BJ (cell line): Measurements from ENCODE around the gene TMEM161A. TPM values are rescaled to one million over a fixed set of nuclear protein-coding genes. Genes with fewer than 3 reads are reported as not detected.
"Not testable (repeated sequence)": the region's sequence is repeated elsewhere in the genome, so short reads cannot be mapped to it uniquely, and the experiment has no call there.

Experiments
- CTCF ChIA-PET: fragments of 350-600 bp; formaldehyde crosslinking; extraction: SDS; loops from one replicate; lab custom pipeline; 2021; ENCODE audit warnings: antibody characterized with exemption, inconsistent platforms; lab: Yijun Ruan, JAX
- POLR2A ChIA-PET: fragments of 300-600 bp; sonication (Branson Sonifier 250); formaldehyde crosslinking; extraction: SDS; loops from one replicate; lab custom pipeline; 2021; ENCODE audit warnings: antibody characterized with exemption; lab: Charles Lee
- DNase-seq: peaks from one replicate; pipeline ENCODE4 v3.0.0-alpha.2; 2011; ENCODE audit warnings: low read depth
- H3K27me3 ChIP-seq: 2 replicates; pipeline ENCODE4 v1.6.0; 2011; ENCODE audit warnings: low read length; ENCODE audit not compliant: control insufficient read depth, insufficient read depth
- H3K36me3 ChIP-seq: 2 replicates; pipeline ENCODE4 v1.5.1; 2011; ENCODE audit warnings: low read length; ENCODE audit not compliant: control insufficient read depth, insufficient read depth
- H3K4me3 ChIP-seq: 2 replicates; pipeline ENCODE4 v1.5.1; 2011; ENCODE audit warnings: low read depth, mild to moderate bottlenecking, control low read depth, low read length
- CTCF ChIP-seq: IDR thresholded peaks from 2 replicates; pipeline ENCODE4 v1.5.1; 2011; ENCODE audit warnings: low read depth, mild to moderate bottlenecking, control low read depth, inconsistent platforms, low read length, moderate library complexity; ENCODE audit not compliant: insufficient read depth
- polyA plus RNA-seq: library from polyadenylated mRNA; depleted of rRNA; stranded (reverse); fragments of >200 nt; gene quantifications from 2 replicates; pipeline ENCODE4 v1.2.3, GENCODE V29; 2011

TMEM161A gene
- polyA plus RNA-seq, 1 experiment: 40.1 TPM

- no peak for DNase-seq
- no peaks in the 10 kb centered on the region for H3K27me3 ChIP-seq
- POLR2A ChIA-PET: interaction anchor here (0.7 kb wide), 1 partner anchor 1597 kb away, joined by 3 read pairs; no protein-coding TSS in a partner anchor
- no peak for TF ChIP-seq CTCF
- CTCF ChIA-PET: no interaction called here
- H3K36me3 ChIP-seq: no peaks in the 10 kb centered on the region
- H3K4me3 ChIP-seq: peak overlapping the region; percentile 41
Measured at GRCh38 chr19:19105365-19106055, 32.8 kb downstream of the TMEM161A start.

GRCh38 chr19:19103167-19103566, 35.1 kb downstream of the TMEM161A start:
- ChIA-PET CTCF (interaction anchor here (1.0 kb wide), 1 partner anchor 13 kb away, joined by 3 read pairs; no protein-coding TSS in a partner anchor), POLR2A (no interaction called here)
- no peak for TF ChIP-seq CTCF
- no peak for DNase-seq
- Histone ChIP-seq H3K36me3 (no peaks in the 10 kb centered on the region; the same call in 1 of the 2 replicates), H3K4me3 (no peak overlapping the region), H3K27me3 (no peaks in the 10 kb centered on the region)

GRCh38 chr19:19102566-19102965, 35.7 kb downstream of the TMEM161A start:
- CTCF ChIA-PET: interaction anchor here (1.0 kb wide), 1 partner anchor 13 kb away, joined by 3 read pairs; no protein-coding TSS in a partner anchor
- not testable (repeated sequence) for DNase-seq, H3K36me3 ChIP-seq

GRCh38 chr19:19101540-19101939, 36.7 kb downstream of the TMEM161A start:
- H3K4me3 ChIP-seq: no peak overlapping the region
- TF ChIP-seq CTCF: no peak
- H3K36me3 ChIP-seq: no peaks in the 10 kb centered on the region; the same call in 1 of the 2 replicates
- ChIA-PET CTCF (no interaction called here), POLR2A (no interaction called here)
- H3K27me3 ChIP-seq: no peaks in the 10 kb centered on the region
- no peak for DNase-seq

More at GRCh38 chr19:19102566-19102965, 35.7 kb downstream of the TMEM161A start:
- POLR2A ChIA-PET, H3K4me3 ChIP-seq, H3K27me3 ChIP-seq: not testable (repeated sequence)

GRCh38 chr19:19098703-19099632, 39.3 kb downstream of the TMEM161A start:
- DNase-seq: no peak
- no peaks in the 10 kb centered on the region; the same call in 1 of the 2 replicates for H3K36me3 ChIP-seq
- ChIA-PET CTCF (no interaction called here), POLR2A (no interaction called here)
- H3K4me3 ChIP-seq: no peak overlapping the region
- TF ChIP-seq CTCF: no peak
- no peaks in the 10 kb centered on the region for H3K27me3 ChIP-seq
